GM19372 (cell line): ENCODE results near the gene MIP.
"Not testable (repeated sequence)": the region's sequence is repeated elsewhere in the genome, so short reads cannot be mapped to it uniquely, and the experiment has no call there.

Experiments
- ATAC-seq: cut with Tn5 transposase; IDR thresholded peaks from one replicate; pipeline ENCODE4 v1.9.1; 2021; ENCODE audit warnings: mild to moderate bottlenecking, low read depth, moderate library complexity; ENCODE audit not compliant: unreplicated experiment

Gene MIP

GRCh38 chr12:56411781-56412639 lies 42.4 kb downstream of the MIP start:
- no peak for ATAC-seq

GRCh38 chr12:56410768-56411167 lies 43.7 kb downstream of the MIP start:
- ATAC-seq = no peak

- no peak for ATAC-seq
Observed at GRCh38 chr12:56408799-56409417, 45.5 kb downstream of the MIP start.

GRCh38 chr12:56404227-56404626 lies 50.2 kb downstream of the MIP start:
- not testable (repeated sequence) for ATAC-seq

- not testable (repeated sequence) for ATAC-seq
Observed at GRCh38 chr12:56401612-56402011, 52.8 kb downstream of the MIP start.

- ATAC-seq = not testable (repeated sequence)
Observed at GRCh38 chr12:56401125-56401524, 53.3 kb downstream of the MIP start.
